ENCODE results near the gene DAZL.

DNA sequence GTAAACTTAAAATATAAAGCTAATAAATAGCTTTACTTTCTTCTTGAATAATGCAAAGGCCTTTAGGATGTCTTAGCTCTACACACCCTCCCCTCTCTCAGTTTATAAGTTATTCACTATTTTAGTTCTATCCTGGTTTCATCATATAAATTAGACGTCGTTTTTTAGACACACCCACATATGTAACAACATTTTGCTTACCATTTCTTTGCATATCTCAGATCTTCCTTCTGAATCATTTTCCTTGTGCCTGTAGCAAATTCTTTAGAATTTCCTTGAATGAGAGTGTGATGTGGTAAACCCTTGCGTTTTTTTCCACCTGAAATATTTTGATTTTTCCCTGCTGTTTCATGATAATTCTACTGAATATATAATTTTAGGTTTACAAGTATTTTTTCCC lies 2.5 kb upstream of the DAZL start:
- TF ChIP-seq ZNF76 (tag by site-specific recombination; IDR thresholded peaks at IDR 0.05; ENCODE audit: borderline replicate concordance, low read depth) (no peak), ZNF146 (tag by site-specific recombination; IDR thresholded peaks at IDR 0.05) (no peak), ZNF629 (tag by site-specific recombination; IDR thresholded peaks at IDR 0.05) (no peak), ZNF274 (IDR thresholded peaks at IDR 0.05; ENCODE audit: low read length) (no peak), ZNF274 (tag by site-specific recombination; IDR thresholded peaks at IDR 0.05; ENCODE audit: borderline replicate concordance) (no peak), ZSCAN30 (tag by site-specific recombination; IDR thresholded peaks at IDR 0.05) (no peak), ZNF302 (tag by site-specific recombination; IDR thresholded peaks at IDR 0.05; ENCODE audit: low read depth) (no peak), MZF1 (tag by site-specific recombination; IDR thresholded peaks at IDR 0.05; ENCODE audit: borderline replicate concordance) (no peak)
- TF ChIP-seq, protein P1, sequence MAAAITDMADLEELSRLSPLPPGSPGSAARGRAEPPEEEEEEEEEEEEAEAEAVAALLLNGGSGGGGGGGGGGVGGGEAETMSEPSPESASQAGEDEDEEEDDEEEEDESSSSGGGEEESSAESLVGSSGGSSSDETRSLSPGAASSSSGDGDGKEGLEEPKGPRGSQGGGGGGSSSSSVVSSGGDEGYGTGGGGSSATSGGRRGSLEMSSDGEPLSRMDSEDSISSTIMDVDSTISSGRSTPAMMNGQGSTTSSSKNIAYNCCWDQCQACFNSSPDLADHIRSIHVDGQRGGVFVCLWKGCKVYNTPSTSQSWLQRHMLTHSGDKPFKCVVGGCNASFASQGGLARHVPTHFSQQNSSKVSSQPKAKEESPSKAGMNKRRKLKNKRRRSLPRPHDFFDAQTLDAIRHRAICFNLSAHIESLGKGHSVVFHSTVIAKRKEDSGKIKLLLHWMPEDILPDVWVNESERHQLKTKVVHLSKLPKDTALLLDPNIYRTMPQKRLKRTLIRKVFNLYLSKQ (tag by site-specific recombination; IDR thresholded peaks at IDR 0.05; ENCODE audit: borderline replicate concordance) = no peak
- TF ChIP-seq, protein P2, sequence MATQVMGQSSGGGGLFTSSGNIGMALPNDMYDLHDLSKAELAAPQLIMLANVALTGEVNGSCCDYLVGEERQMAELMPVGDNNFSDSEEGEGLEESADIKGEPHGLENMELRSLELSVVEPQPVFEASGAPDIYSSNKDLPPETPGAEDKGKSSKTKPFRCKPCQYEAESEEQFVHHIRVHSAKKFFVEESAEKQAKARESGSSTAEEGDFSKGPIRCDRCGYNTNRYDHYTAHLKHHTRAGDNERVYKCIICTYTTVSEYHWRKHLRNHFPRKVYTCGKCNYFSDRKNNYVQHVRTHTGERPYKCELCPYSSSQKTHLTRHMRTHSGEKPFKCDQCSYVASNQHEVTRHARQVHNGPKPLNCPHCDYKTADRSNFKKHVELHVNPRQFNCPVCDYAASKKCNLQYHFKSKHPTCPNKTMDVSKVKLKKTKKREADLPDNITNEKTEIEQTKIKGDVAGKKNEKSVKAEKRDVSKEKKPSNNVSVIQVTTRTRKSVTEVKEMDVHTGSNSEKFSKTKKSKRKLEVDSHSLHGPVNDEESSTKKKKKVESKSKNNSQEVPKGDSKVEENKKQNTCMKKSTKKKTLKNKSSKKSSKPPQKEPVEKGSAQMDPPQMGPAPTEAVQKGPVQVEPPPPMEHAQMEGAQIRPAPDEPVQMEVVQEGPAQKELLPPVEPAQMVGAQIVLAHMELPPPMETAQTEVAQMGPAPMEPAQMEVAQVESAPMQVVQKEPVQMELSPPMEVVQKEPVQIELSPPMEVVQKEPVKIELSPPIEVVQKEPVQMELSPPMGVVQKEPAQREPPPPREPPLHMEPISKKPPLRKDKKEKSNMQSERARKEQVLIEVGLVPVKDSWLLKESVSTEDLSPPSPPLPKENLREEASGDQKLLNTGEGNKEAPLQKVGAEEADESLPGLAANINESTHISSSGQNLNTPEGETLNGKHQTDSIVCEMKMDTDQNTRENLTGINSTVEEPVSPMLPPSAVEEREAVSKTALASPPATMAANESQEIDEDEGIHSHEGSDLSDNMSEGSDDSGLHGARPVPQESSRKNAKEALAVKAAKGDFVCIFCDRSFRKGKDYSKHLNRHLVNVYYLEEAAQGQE (tag by site-specific recombination; IDR thresholded peaks at IDR 0.05) = no peak
- TF ChIP-seq, protein P3, sequence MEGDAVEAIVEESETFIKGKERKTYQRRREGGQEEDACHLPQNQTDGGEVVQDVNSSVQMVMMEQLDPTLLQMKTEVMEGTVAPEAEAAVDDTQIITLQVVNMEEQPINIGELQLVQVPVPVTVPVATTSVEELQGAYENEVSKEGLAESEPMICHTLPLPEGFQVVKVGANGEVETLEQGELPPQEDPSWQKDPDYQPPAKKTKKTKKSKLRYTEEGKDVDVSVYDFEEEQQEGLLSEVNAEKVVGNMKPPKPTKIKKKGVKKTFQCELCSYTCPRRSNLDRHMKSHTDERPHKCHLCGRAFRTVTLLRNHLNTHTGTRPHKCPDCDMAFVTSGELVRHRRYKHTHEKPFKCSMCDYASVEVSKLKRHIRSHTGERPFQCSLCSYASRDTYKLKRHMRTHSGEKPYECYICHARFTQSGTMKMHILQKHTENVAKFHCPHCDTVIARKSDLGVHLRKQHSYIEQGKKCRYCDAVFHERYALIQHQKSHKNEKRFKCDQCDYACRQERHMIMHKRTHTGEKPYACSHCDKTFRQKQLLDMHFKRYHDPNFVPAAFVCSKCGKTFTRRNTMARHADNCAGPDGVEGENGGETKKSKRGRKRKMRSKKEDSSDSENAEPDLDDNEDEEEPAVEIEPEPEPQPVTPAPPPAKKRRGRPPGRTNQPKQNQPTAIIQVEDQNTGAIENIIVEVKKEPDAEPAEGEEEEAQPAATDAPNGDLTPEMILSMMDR (tag by site-specific recombination; IDR thresholded peaks at IDR 0.05) = no peak
- TF ChIP-seq, protein P4, sequence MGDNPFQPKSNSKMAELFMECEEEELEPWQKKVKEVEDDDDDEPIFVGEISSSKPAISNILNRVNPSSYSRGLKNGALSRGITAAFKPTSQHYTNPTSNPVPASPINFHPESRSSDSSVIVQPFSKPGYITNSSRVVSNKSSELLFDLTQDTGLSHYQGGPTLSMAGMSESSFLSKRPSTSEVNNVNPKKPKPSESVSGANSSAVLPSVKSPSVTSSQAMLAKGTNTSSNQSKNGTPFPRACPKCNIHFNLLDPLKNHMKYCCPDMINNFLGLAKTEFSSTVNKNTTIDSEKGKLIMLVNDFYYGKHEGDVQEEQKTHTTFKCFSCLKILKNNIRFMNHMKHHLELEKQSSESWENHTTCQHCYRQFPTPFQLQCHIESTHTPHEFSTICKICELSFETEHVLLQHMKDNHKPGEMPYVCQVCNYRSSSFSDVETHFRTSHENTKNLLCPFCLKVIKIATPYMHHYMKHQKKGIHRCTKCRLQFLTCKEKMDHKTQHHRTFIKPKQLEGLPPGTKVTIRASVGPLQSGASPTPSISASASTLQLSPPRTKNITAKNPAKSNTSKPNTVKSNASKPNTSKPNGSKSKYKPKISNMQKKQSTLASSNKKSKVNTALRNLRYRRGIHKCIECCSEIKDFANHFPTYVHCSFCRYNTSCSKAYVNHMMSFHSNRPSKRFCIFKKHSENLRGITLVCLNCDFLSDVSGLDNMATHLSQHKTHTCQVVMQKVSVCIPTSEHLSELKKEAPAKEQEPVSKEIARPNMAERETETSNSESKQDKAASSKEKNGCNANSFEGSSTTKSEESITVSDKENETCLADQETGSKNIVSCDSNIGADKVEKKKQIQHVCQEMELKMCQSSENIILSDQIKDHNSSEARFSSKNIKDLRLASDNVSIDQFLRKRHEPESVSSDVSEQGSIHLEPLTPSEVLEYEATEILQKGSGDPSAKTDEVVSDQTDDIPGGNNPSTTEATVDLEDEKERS (tag by site-specific recombination; IDR thresholded peaks at IDR 0.05) = no peak
- TF ChIP-seq, protein P5, sequence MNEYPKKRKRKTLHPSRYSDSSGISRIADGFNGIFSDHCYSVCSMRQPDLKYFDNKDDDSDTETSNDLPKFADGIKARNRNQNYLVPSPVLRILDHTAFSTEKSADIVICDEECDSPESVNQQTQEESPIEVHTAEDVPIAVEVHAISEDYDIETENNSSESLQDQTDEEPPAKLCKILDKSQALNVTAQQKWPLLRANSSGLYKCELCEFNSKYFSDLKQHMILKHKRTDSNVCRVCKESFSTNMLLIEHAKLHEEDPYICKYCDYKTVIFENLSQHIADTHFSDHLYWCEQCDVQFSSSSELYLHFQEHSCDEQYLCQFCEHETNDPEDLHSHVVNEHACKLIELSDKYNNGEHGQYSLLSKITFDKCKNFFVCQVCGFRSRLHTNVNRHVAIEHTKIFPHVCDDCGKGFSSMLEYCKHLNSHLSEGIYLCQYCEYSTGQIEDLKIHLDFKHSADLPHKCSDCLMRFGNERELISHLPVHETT (tag by site-specific recombination; IDR thresholded peaks at IDR 0.05) = no peak

All from HEK293 (cell line).